Endothelial cell of umbilical vein (primary cell): Measurements from ENCODE around the gene RHOF. TPM values are rescaled to one million over a fixed set of nuclear protein-coding genes. Genes with fewer than 3 reads are reported as not detected.
A peak's percentile ranks its signal among the peaks of the same experiment; 100 is the strongest.

Experiments used
- BruUV-seq: library from RNA; stranded (reverse); fragments of 400-500 nt; replicated peaks from 2 replicates; lab custom pipeline; 2021; lab: Mats Ljungman, UMichigan
- CTCF ChIA-PET: fragments of 300-600, 350-600 bp; sonication (Branson Sonifier 250); formaldehyde crosslinking; loops from one replicate; lab custom pipeline; 2021; ENCODE audit warnings: antibody characterized with exemption, inconsistent platforms; lab: Charles Lee
- POLR2A ChIA-PET: fragments of 300-600, 350-600 bp; sonication (Branson Sonifier 250); formaldehyde crosslinking; loops from one replicate; lab custom pipeline; 2021; ENCODE audit warnings: antibody characterized with exemption, inconsistent platforms; lab: Charles Lee
- DNase-seq: peaks from one replicate; pipeline ENCODE4 v3.0.0-alpha.2; 2011; ENCODE audit warnings: low read depth, low spot score
- FAIRE-seq: peaks from 2 replicates; lab custom pipeline; 2011; peaks lifted over from hg19 to GRCh38; lab: Jason Lieb, UNC
- H2AFZ ChIP-seq: 2 replicates; pipeline ENCODE4 v1.6.0; 2012; ENCODE audit warnings: low read depth, low read length, control low read depth, inconsistent platforms
- H3K27ac ChIP-seq: 2 replicates; pipeline ENCODE4 v1.5.1; 2011; ENCODE audit warnings: low read depth, mild to moderate bottlenecking, control low read depth, low read length, moderate library complexity; ENCODE audit not compliant: insufficient read depth
- H3K27me3 ChIP-seq, 2 experiments: 2 replicates each; pipeline versions ENCODE4 v1.6.0 to v1.6.1; 2011; ENCODE audit warnings: low read length in 2 of 2, mixed read lengths in 1 of 2; ENCODE audit not compliant: control insufficient read depth in 2 of 2, insufficient read depth in 2 of 2
- H3K36me3 ChIP-seq, 2 experiments: 2 replicates in 1 of 2; 3 replicates in 1 of 2; pipeline ENCODE4 v1.5.1; 2011; ENCODE audit warnings: low read length in 2 of 2, mild to moderate bottlenecking in 1 of 2, moderate library complexity in 1 of 2; ENCODE audit not compliant: control insufficient read depth in 2 of 2, insufficient read depth in 2 of 2; ENCODE audit errors: extremely low read depth in 1 of 2
- H3K4me1 ChIP-seq: 3 replicates; pipeline ENCODE4 v1.5.1; 2011; ENCODE audit warnings: mild to moderate bottlenecking, low read length; ENCODE audit not compliant: control insufficient read depth, insufficient read depth; ENCODE audit errors: extremely low read depth
- H3K4me2 ChIP-seq: 2 replicates; pipeline ENCODE4 v1.6.1; 2011; ENCODE audit warnings: low read length, control low read depth, mixed read lengths; ENCODE audit not compliant: insufficient read depth
- H3K4me3 ChIP-seq, 3 experiments: fragments of 200-600 bp in 1 of 3; sonication (generic), shearing (Covaris generic) in 1 of 3; replicated peaks in 1 of 3; 2 replicates each; pipeline ENCODE4 v1.5.1; 2011 to 2016; ENCODE audit warnings: control low read depth in 3 of 3, low read length in 3 of 3, mild to moderate bottlenecking in 2 of 3, inconsistent platforms in 1 of 3, low read depth in 1 of 3, moderate library complexity in 1 of 3; ENCODE audit not compliant: insufficient read depth in 1 of 3
- H3K79me2 ChIP-seq: 2 replicates; pipeline ENCODE4 v1.6.0; 2012; ENCODE audit warnings: low read length, inconsistent platforms; ENCODE audit not compliant: control insufficient read depth, insufficient read depth
- H3K9ac ChIP-seq: replicated peaks from 2 replicates; pipeline ENCODE3; 2011; ENCODE audit warnings: low read length, control low read depth; ENCODE audit not compliant: insufficient read depth; ENCODE audit errors: extremely low read depth
- H3K9me1 ChIP-seq: replicated peaks from 3 replicates; pipeline ENCODE4 v1.6.0; 2011; ENCODE audit warnings: mild to moderate bottlenecking, low read length; ENCODE audit not compliant: control insufficient read depth, insufficient read depth; ENCODE audit errors: extremely low read depth
- H3K9me3 ChIP-seq: replicated peaks from 2 replicates; pipeline ENCODE4 v1.5.1; 2012; ENCODE audit warnings: low read length, inconsistent platforms; ENCODE audit not compliant: control insufficient read depth, insufficient read depth
- H4K20me1 ChIP-seq: replicated peaks from 2 replicates; pipeline ENCODE3; 2011; ENCODE audit warnings: mild to moderate bottlenecking, low read length; ENCODE audit not compliant: control insufficient read depth, insufficient read depth; ENCODE audit errors: extremely low read depth
- CTCF ChIP-seq, 2 donors: IDR thresholded peaks; 1 replicate in 1 of 2; 2 replicates in 1 of 2; pipeline ENCODE4 v1.5.1; 2011; ENCODE audit warnings: low read length in 2 of 2, mild to moderate bottlenecking in 2 of 2, moderate library complexity in 2 of 2, control low read depth in 1 of 2, inconsistent platforms in 1 of 2, low read depth in 1 of 2; ENCODE audit not compliant: insufficient read depth in 1 of 2; ENCODE audit errors: extremely low read depth in 1 of 2
- EZH2 ChIP-seq: IDR thresholded peaks from 2 replicates; pipeline ENCODE4 v1.6.1; 2012; ENCODE audit warnings: borderline replicate concordance, low read depth, mild to moderate bottlenecking, moderate library complexity, low read length, inconsistent platforms; ENCODE audit not compliant: severe bottlenecking
- FOS ChIP-seq: IDR thresholded peaks from 2 replicates; pipeline ENCODE4 v1.6.1; 2011; ENCODE audit warnings: mild to moderate bottlenecking, low read length, moderate library complexity, borderline replicate concordance; ENCODE audit not compliant: insufficient read depth
- GATA2 ChIP-seq: IDR thresholded peaks from 2 replicates; pipeline ENCODE4 v1.7.0; 2011; ENCODE audit warnings: low read depth, mild to moderate bottlenecking, moderate library complexity, mixed read lengths, low read length; ENCODE audit not compliant: insufficient read length, insufficient read depth
- JUN ChIP-seq: IDR thresholded peaks from 2 replicates; pipeline ENCODE4 v1.6.1; 2011; ENCODE audit warnings: borderline replicate concordance, low read depth; ENCODE audit not compliant: insufficient read length, insufficient read depth
- MAX ChIP-seq: IDR thresholded peaks from 2 replicates; pipeline ENCODE4 v1.6.1; 2011; ENCODE audit not compliant: insufficient read depth, insufficient read length
- MYC ChIP-seq: IDR thresholded peaks from one replicate; pipeline ENCODE4 v1.6.1; 2011; ENCODE audit warnings: mild to moderate bottlenecking, low read depth, low read length
- POLR2A ChIP-seq: IDR thresholded peaks from 2 replicates; pipeline ENCODE4 v1.6.1; 2012; ENCODE audit warnings: low read depth, mild to moderate bottlenecking, control low read depth, low read length
- POLR2AphosphoS5 ChIP-seq: IDR thresholded peaks from 2 replicates; pipeline ENCODE4 v1.6.1; 2012; ENCODE audit warnings: low read depth, mild to moderate bottlenecking, control low read depth, low read length, moderate library complexity; ENCODE audit not compliant: insufficient read depth
- dilution Hi-C: fragments of 300-500 bp; cut with MboI; formaldehyde crosslinking; loops from one replicate; pipeline ENCODE4 v1.15.0; 2019; ENCODE audit warnings: low sequenced_read_pairs; ENCODE audit not compliant: extremely low pct_ligation_motif_present
- intact Hi-C: fragments of 100-400 bp; cut with micrococcal nuclease; formaldehyde crosslinking; loops from one replicate; pipeline ENCODE4 v1.10.0; 2022
- polyA plus RNA-seq, 4 experiments: library from polyadenylated mRNA; depleted of rRNA in 3 of 4; stranded (reverse) in 3 of 4; unstranded in 1 of 4; fragments of >200 nt; gene quantifications; 2 replicates each; pipeline versions ENCODE4 v1.2.1 to v1.2.3, GENCODE V29; 2011 to 2012; ENCODE audit warnings: missing spikeins in 1 of 4
- total RNA-seq: library from RNA; stranded (reverse); gene quantifications from 2 replicates; pipeline ENCODE4 v1.2.3, GENCODE V29; 2021

Gene RHOF
- total and polyA plus RNA-seq, 2 donors (not counting 3 experiments of a cell fraction or from before 2014, with no cell fraction given): 9.3 to 22.3 TPM

DNA sequence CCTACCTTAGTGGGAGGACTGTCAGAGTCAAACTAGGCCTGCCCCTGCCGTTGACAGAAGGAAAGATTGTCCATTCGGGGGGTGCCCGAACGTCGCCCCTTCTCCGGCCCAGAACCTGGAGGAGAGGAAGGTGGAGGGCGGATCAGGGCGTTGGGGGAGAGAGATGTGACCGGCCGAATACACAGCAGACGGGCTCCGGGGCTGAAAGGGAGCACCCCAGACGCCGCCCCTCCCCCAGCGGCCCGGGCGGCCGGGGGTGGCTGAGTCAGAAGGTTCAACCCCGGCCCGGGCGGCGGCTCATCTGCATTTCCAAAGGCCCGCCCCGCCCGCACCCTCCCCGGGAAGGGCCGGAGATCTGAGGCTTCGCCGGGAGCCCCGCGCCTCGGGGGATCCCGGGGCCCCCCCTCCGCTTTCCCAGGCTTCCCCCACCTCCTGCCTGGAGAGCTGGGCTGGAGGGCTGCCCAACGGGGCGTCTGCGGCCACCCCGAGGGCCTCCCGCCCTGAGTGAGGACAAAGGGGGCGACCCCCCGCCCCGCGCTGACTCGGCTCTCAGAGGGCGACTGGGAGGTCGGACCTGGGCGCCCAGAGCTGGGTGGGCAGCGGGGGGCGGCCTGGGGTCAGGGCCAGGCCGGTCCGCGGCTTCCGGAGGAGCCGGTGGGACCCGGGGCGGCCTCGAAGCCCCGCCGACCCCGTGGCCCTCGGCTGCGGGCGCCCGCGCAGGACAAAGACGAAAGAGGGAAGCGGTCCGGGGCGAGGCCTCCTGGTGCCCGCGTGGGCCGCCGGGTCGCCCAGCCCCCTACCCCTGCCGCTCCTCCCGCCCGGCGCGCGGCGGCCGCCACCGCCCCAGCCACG is 6.6 kb upstream of the RHOF start:
- H4K20me1 ChIP-seq: no peaks in the 10 kb centered on the region
- FAIRE-seq (peak; percentile 89), DNase-seq (peak; percentile 65)
- H3K36me3 ChIP-seq: peaks cover 2 to 16% of the 10 kb centered on the region in 2 experiments
- TF ChIP-seq POLR2AphosphoS5: peak; percentile 85
- no peak for TF ChIP-seq CTCF (IDR thresholded peaks at IDR 0.05; ENCODE audit: extremely low read depth in 1 of 2, insufficient read depth in 1 of 2, low read depth in 1 of 2, low read length in 2 of 2)
- TF ChIP-seq MAX: no peak
- TF ChIP-seq EZH2: no peak
- TF ChIP-seq POLR2A: peak; percentile 67
- TF ChIP-seq GATA2: no peak
- TF ChIP-seq FOS: peak; percentile 79
- TF ChIP-seq JUN: no peak
- no peak for TF ChIP-seq MYC
- peak overlapping the region; percentile 93 for H3K27ac ChIP-seq
- H3K27me3 ChIP-seq: no peaks in the 10 kb centered on the region
- CTCF ChIA-PET: interaction anchor here (12.7 kb wide), 1 partner anchor 8 kb away, joined by 774 read pairs; the partner anchor contains the start of gene SETD1B
- H2AFZ ChIP-seq: no peak overlapping the region
- H3K79me2 ChIP-seq: peaks cover 49% of the 10 kb centered on the region
- H3K9me1 ChIP-seq: no peaks in the 10 kb centered on the region
- peak overlapping the region; percentile 56 for H3K4me2 ChIP-seq
- no TSS peak for BruUV-seq
- peak overlapping the region; percentile 98 for H3K9ac ChIP-seq
- POLR2A ChIA-PET: interaction anchor here (3.3 kb wide), 1 partner anchor 11 kb away, joined by 20 read pairs; no protein-coding TSS in a partner anchor
- no peaks in the 10 kb centered on the region for H3K9me3 ChIP-seq
- intact Hi-C loops: loop anchor here (5.0 kb wide), 1 partner anchor 173 kb away; the partner anchor contains the start of gene ORAI1
- H3K4me3 ChIP-seq: peak overlapping the region; percentile 15 to 79 (median 59)
- peaks cover 31% of the 10 kb centered on the region for H3K4me1 ChIP-seq
- dilution Hi-C loops: no loop called here
